Fibroblast of villous mesenchyme (primary cell): ENCODE results near the gene RHOV. TPM values are rescaled to one million over a fixed set of nuclear protein-coding genes. Genes with fewer than 3 reads are reported as not detected.

Experiments used
- DNase-seq: peaks from one replicate; pipeline ENCODE4 v3.0.0-alpha.2; 2010; ENCODE audit warnings: low read depth
- H3K4me3 ChIP-seq: 2 replicates; pipeline ENCODE4 v1.5.1; 2011; ENCODE audit warnings: low read depth, mild to moderate bottlenecking, low read length
- CTCF ChIP-seq: IDR thresholded peaks from 2 replicates; pipeline ENCODE4 v1.5.1; 2012; ENCODE audit warnings: low read depth, mild to moderate bottlenecking, low read length; ENCODE audit not compliant: insufficient read depth
- total RNA-seq: library from RNA; depleted of rRNA; stranded (reverse); fragments of >200 nt; gene quantifications from 2 replicates; pipeline ENCODE4 v1.2.3, GENCODE V29; 2012

RHOV gene
- total RNA-seq, 1 donor = not detected

- DNase-seq = peak; percentile 80
- no peak overlapping the region for H3K4me3 ChIP-seq
- peak; percentile 93 for TF ChIP-seq CTCF
Measured at GRCh38 chr15:40859206-40859851, 14.7 kb downstream of the RHOV start.

- TF ChIP-seq CTCF = no peak
- DNase-seq = no peak
- H3K4me3 ChIP-seq = no peak overlapping the region
Measured at GRCh38 chr15:40858706-40859105, 15.3 kb downstream of the RHOV start.

GRCh38 chr15:40857601-40858341 lies 16.3 kb downstream of the RHOV start:
- peak; percentile 99 for TF ChIP-seq CTCF
- DNase-seq = peak; percentile 60
- H3K4me3 ChIP-seq = no peak overlapping the region

GRCh38 chr15:40856746-40857145 lies 17.3 kb downstream of the RHOV start:
- no peak for TF ChIP-seq CTCF
- no peak overlapping the region for H3K4me3 ChIP-seq
- DNase-seq = no peak

- no peak for TF ChIP-seq CTCF
- no peak overlapping the region for H3K4me3 ChIP-seq
- no peak for DNase-seq
Measured at GRCh38 chr15:40855706-40856234, 18.3 kb downstream of the RHOV start.

GRCh38 chr15:40854161-40854560 lies 19.9 kb downstream of the RHOV start:
- no peak overlapping the region for H3K4me3 ChIP-seq
- TF ChIP-seq CTCF = no peak
- no peak for DNase-seq
